ENCODE measurements around the gene TACO1.

The TACO1 gene

GRCh38 chr17:63579633-63580032 is 21.1 kb upstream of the TACO1 start:
- TF ChIP-seq ZFX (IDR thresholded peaks at IDR 0.05; ENCODE audit: borderline replicate concordance) (no peak), CTCF (IDR thresholded peaks at IDR 0.05) (no peak)
- no peak overlapping the region for H3K27ac ChIP-seq

- TF ChIP-seq ZFX (IDR thresholded peaks at IDR 0.05; ENCODE audit: borderline replicate concordance) (no peak), CTCF (IDR thresholded peaks at IDR 0.05) (no peak)
- H3K27ac ChIP-seq: no peak overlapping the region
These were observed 12.9 kb upstream of the TACO1 start for GRCh38 chr17:63587770-63588169.

GRCh38 chr17:63588797-63589196 is 11.9 kb upstream of the TACO1 start:
- TF ChIP-seq ZFX (IDR thresholded peaks at IDR 0.05; ENCODE audit: borderline replicate concordance): no peak
- no peak overlapping the region for H3K27ac ChIP-seq

GRCh38 chr17:63589646-63590045 is 11.0 kb upstream of the TACO1 start:
- no peak overlapping the region for H3K27ac ChIP-seq
- no peak for TF ChIP-seq CTCF (IDR thresholded peaks at IDR 0.05)
- no peak for TF ChIP-seq ZFX (IDR thresholded peaks at IDR 0.05; ENCODE audit: borderline replicate concordance)

GRCh38 chr17:63592797-63593196 is 7.9 kb upstream of the TACO1 start:
- no peak overlapping the region for H3K27ac ChIP-seq
- TF ChIP-seq ZFX (IDR thresholded peaks at IDR 0.05; ENCODE audit: borderline replicate concordance) (no peak), CTCF (IDR thresholded peaks at IDR 0.05) (no peak)

- no peak overlapping the region for H3K27ac ChIP-seq
- no peak for TF ChIP-seq CTCF (IDR thresholded peaks at IDR 0.05)
- no peak for TF ChIP-seq ZFX (IDR thresholded peaks at IDR 0.05; ENCODE audit: borderline replicate concordance)
These were observed 5.6 kb upstream of the TACO1 start for GRCh38 chr17:63595132-63595531.

GRCh38 chr17:63596856-63597586 is 3.7 kb upstream of the TACO1 start:
- no peak for TF ChIP-seq ZFX (IDR thresholded peaks at IDR 0.05; ENCODE audit: borderline replicate concordance)
- TF ChIP-seq CTCF (IDR thresholded peaks at IDR 0.05): no peak
- no peak overlapping the region for H3K27ac ChIP-seq

- TF ChIP-seq CTCF (IDR thresholded peaks at IDR 0.05): no peak
- no peak for TF ChIP-seq ZFX (IDR thresholded peaks at IDR 0.05; ENCODE audit: borderline replicate concordance)
- H3K27ac ChIP-seq: no peak overlapping the region
These were observed 2.4 kb upstream of the TACO1 start for GRCh38 chr17:63598281-63598680.

All from 22Rv1 (cell line).